Cardiac fibroblast (primary cell): ENCODE measurements around the gene KIAA1217.

Source experiments
- DNase-seq, 2 donors: peaks; one replicate each; pipeline versions ENCODE4 v3.0.0 to v3.0.0-alpha.2; 2010; ENCODE audit warnings: low read depth in 2 of 2
- H3K4me3 ChIP-seq, 2 donors: replicated peaks in 1 of 2; 1 replicate in 1 of 2; 2 replicates in 1 of 2; pipeline ENCODE4 v1.5.1; 2011; ENCODE audit warnings: low read depth in 2 of 2, low read length in 2 of 2, mild to moderate bottlenecking in 2 of 2, moderate library complexity in 1 of 2
- CTCF ChIP-seq: IDR thresholded peaks from one replicate; pipeline ENCODE4 v1.5.1; 2011; ENCODE audit warnings: low read depth, mild to moderate bottlenecking, low read length, inconsistent platforms

The KIAA1217 gene

GRCh38 chr10:24352399-24352798, 143.5 kb downstream of the KIAA1217 start:
- H3K4me3 ChIP-seq, result no peak overlapping the region
- TF ChIP-seq CTCF, result no peak
- DNase-seq, result no peak

- no peak overlapping the region for H3K4me3 ChIP-seq
- DNase-seq, result no peak
- TF ChIP-seq CTCF, result no peak
These were observed 144.4 kb downstream of the KIAA1217 start for GRCh38 chr10:24353319-24353718.

GRCh38 chr10:24355056-24355688, 146.2 kb downstream of the KIAA1217 start:
- no peak for TF ChIP-seq CTCF
- DNase-seq, result no peak
- H3K4me3 ChIP-seq, result no peak overlapping the region

GRCh38 chr10:24357344-24358004, 148.5 kb downstream of the KIAA1217 start:
- H3K4me3 ChIP-seq, result no peak overlapping the region
- TF ChIP-seq CTCF, result no peak
- no peak for DNase-seq

- no peak overlapping the region for H3K4me3 ChIP-seq
- DNase-seq, result no peak
- no peak for TF ChIP-seq CTCF
These were observed 149.1 kb downstream of the KIAA1217 start for GRCh38 chr10:24358022-24358421.

- peak; percentile 73 for TF ChIP-seq CTCF
- H3K4me3 ChIP-seq, result no peak overlapping the region
- DNase-seq, result peak; percentile 83 to 88
These were observed 151.6 kb downstream of the KIAA1217 start for GRCh38 chr10:24360282-24361127.
